HG03159 (cell line): ENCODE results near the gene PLD3.

Experiments
- ATAC-seq: cut with Tn5 transposase; IDR thresholded peaks from one replicate; pipeline ENCODE4 v1.9.1; 2021; ENCODE audit warnings: mild to moderate bottlenecking, moderate library complexity; ENCODE audit not compliant: unreplicated experiment

PLD3 gene

DNA sequence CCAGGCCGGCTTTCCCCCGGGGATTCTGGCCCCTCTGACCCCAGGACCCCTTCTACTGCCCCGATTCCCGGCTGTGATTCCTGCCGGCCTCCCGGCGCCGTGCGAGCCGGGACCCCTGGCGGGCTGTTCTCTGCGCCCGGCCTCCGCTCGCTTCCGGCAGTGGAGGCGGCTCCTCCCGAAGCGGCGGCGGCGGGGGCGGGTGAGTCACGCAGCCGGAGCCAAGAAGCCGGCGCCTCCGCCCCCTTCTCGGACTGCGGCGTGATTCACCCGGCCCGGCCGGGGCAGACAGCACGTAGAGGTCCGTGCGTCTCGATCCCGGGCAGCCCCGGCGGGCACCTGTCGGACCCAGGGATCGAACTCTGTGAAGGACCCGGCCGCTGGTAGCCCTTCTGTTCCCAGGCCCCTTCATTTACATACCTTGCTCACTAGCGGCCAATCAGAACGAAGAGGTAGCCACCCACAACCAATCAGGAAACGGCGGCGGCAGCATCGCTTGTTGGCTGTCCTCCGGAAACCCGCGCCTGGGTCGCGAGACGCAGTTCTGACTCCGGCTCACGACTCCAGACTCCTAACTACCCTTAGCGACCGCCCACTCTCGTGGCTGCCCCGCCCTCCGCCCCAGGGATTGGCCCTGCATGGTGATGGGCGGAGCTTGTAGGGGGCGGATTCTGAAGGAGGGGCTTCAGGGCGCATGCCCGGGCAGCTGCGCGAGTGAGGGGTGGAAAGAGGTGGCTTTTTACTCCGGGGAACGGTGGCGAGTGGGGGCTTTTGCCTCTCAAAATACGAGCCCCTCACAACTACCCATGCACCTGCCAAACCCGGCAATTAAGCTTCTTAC, 77.2 kb downstream of the PLD3 start, which contains the start of gene SERTAD1:
Gene SERTAD1, minus strand, starts transcription at position 543 of the 838 bp plus-strand sequence. CDS start 2,446 bp downstream, outside the sequence.
- peak; percentile 84 for ATAC-seq
